HG03135 (cell line): ENCODE results near the gene SLC27A2.
"Not testable (repeated sequence)": the region's sequence is repeated elsewhere in the genome, so short reads cannot be mapped to it uniquely, and the experiment has no call there.

Experiments used
- ATAC-seq: cut with Tn5 transposase; IDR thresholded peaks from one replicate; pipeline ENCODE4 v1.9.1; 2021; ENCODE audit warnings: mild to moderate bottlenecking, moderate library complexity; ENCODE audit not compliant: unreplicated experiment

The SLC27A2 gene

DNA sequence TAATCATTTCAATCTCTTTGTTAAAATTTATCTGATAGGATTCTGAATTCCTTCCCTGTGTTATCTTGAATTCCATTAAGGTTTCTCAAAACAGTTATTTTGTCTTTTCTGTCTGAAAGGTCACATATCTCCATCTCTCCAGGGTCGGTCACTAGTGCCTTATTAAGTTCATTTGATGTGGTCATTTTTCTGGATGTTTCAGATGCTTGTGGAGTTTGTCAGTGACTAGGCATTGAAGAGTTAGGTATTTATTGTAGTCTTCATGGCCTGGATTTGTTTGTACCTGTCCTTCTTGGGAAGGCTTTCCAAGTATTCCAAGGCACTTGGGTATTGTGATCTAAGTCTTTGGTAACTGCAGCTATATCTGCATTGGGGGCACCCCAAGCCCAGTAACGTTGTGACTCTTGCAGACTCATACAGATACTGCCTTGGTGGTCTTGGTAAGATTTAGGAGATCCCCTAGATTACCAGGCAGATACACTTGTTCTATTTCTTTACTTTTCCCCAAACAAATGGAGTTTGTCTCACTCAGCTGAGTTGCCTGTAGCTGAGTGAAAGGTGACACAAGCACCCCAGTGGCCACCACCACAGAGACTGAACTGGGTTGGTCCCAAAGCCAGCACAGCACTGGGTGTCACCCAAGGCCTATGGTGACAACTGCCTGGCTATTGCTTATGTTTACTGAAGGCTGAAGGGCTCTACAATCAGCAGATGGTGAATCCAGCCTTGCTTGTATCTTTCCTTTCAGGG, 18.9 kb upstream of the SLC27A2 start:
- ATAC-seq: no peak

- ATAC-seq: no peak
These were observed 18.1 kb upstream of the SLC27A2 start for GRCh38 chr15:50163719-50164410.

DNA sequence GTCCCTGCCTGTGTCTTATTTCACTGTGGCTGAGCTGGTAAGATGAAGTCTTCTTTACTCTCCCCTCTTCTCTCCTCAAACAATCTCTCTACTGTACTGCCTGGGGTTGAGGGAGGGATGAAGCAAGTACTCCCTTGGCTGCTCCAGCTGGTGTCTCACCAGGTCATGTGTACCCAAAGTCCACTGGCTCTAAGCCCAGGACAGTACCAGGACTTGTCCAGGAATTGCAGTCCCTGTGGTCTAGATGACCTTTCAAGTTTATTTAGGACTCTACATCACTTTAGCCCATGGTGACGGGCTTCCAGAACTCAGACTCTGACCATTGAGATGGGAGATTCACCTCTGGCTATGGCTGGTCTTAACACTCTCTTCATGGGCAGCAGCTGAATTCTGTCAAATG, 17.5 kb upstream of the SLC27A2 start:
- no peak for ATAC-seq

DNA sequence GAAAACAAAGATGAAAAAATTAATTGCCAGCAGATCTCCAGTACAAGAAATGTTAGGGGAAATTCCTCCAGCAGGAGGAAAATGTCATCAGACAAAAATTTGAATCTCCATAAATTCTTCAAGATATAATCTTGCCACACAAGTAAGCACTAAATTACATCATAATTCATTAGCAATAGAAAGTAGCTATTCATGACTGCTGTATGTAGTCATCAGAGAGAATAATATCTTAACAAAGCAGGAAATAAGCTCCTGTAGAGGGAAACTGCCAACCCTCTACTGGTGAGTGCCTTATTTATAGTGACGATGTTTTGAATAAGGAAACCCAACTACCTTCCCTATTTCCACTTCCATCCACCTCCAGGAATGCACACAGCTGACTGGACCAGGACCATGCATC, 15.8 kb upstream of the SLC27A2 start:
- ATAC-seq: no peak

- no peak for ATAC-seq
These were observed 14.9 kb upstream of the SLC27A2 start for GRCh38 chr15:50167110-50167509.

GRCh38 chr15:50168379-50168778, 13.6 kb upstream of the SLC27A2 start:
- ATAC-seq: no peak

DNA sequence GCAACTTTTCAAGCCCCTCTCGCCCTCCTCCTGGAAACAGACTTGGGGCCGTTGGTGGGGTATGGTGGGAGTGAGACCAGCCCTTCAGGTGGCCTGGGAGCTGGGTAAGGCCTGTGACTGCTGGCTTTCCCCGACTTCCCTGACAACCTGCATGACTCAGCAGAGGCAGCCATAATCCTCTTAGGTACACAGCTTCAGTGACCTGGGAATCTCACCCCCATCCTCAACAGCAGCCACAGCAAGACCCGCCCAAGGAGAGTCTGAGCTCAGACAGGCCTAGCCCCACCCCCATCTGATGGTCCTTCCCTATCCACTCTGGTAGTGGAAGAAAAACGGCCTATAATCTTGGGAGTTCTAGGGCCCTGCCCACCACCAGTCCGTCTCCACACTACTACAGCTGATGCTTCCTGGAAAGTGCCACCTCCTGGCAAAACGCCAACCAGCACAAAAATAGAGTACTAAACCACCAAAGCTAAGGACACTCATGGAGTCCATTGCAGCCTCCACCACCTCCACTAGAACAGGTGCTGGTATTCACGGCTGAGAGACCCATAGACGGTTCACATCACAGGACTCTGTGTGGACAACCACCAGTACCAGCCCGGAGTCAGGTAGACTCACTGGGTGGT, 13.1 kb upstream of the SLC27A2 start:
- ATAC-seq: no peak

DNA sequence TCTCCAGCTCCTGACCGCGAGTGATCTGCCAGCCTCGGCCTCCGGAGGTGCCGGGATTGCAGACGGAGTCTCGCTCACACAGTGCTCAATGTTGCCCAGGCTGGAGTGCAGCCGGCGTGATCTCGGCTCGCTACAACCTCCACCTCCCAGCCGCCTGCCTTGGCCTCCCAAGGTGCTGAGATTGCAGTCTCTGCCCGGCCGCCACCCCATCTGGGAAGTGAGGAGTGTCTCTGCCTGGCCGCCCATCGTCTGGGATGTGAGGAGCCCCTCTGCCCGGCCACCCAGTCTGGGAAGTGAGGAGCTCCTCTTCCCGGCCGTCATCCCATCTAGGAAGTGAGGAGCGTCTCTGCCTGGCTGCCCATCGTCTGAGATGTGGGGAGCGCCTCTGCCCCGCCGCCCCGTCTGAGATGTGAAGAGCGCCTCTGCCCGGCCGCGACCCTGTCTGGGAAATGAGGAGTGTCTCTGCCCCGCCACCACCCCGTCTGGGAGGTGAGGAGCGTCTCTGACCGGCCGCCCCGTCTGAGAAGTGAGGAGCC, 9.6 kb upstream of the SLC27A2 start:
- ATAC-seq: not testable (repeated sequence)

GRCh38 chr15:50176869-50177268, 5.1 kb upstream of the SLC27A2 start:
- no peak for ATAC-seq

- ATAC-seq: no peak
These were observed 1.9 kb upstream of the SLC27A2 start for GRCh38 chr15:50180091-50180490.

GRCh38 chr15:50180582-50180981, 1.4 kb upstream of the SLC27A2 start:
- ATAC-seq: no peak

- no peak for ATAC-seq
These were observed 611 bp upstream of the SLC27A2 start for GRCh38 chr15:50181201-50181968.

DNA sequence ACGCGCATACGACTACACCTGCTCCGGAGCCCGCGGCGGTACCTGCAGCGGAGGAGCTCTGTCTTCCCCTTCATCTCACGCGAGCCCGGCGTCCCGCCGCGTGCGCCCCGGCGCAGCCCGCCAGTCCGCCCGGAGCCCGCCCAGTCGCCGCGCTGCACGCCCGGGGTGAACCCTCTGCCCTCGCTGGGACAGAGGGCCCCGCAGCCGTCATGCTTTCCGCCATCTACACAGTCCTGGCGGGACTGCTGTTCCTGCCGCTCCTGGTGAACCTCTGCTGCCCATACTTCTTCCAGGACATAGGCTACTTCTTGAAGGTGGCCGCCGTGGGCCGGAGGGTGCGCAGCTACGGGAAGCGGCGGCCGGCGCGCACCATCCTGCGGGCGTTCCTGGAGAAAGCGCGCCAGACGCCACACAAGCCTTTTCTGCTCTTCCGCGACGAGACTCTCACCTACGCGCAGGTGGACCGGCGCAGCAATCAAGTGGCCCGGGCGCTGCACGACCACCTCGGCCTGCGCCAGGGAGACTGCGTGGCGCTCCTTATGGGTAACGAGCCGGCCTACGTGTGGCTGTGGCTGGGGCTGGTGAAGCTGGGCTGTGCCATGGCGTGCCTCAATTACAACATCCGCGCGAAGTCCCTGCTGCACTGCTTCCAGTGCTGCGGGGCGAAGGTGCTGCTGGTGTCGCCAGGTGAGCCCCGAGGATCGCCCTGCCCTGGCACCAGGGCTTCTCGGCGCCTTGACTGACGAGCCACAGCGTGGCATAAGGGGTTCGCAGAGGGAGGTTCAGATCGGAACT, 420 bp downstream of the SLC27A2 start:
- peak; percentile 44 for ATAC-seq

DNA sequence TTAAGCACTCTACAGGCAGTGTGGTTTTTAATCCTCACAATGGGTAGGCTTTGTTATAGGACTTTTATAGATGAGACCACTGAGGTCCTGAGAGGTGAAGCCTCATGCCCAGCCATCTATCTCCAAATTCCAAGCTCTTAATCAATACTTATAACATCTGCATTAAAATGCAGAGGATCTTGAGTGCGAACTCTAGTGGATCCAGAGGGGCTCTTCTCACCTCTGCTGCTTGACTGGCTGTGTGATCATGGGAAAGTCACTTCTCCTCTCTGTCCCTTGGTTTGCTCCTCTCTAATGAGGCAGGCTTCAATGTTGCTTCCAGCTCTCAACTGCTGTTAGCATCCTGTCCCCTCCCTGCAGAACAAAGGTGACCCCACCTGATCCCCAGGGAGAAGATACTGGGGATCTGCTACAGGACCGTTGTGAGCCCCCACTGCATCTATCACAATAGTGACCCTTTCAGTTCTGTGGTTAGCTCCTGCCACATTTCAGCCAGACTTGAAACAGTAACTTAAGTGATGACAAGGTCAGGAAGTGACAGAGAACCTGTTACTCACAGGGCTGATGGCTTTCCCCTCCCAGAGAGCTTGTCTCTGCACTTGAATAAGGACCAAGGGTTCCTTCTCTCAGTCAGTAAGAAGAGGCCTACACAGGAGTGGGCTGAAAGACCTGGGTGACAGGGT, 1.3 kb downstream of the SLC27A2 start:
- no peak for ATAC-seq

DNA sequence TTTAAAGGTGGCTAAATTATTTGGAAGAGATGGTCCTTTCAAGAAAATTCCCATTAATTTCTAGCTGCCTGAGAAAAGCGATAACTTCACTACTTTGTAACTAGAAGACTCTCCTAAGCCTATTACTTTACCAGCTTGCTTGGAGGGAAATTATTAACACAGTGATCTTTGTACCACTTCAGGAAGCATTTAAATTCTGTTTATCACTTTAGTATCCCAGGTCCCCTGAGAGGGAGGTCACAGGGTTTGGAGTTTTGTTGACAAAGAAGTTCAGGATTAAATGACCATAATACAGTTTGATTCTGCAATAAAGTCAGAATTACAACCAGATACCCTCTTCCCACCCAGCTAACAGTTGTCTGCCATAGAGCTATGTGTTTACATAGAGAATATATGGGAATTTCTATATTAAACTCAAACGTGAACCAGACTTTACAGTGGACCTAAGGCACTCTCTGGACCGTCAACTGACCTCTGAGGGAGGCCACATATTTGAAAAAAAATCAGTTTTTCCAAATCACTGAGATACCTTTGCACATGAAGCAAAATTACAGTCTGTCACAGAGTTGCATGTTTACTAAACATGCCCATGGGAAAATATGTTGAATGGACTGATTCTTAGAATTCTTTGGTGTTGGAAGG, 3.0 kb downstream of the SLC27A2 start:
- ATAC-seq: no peak

DNA sequence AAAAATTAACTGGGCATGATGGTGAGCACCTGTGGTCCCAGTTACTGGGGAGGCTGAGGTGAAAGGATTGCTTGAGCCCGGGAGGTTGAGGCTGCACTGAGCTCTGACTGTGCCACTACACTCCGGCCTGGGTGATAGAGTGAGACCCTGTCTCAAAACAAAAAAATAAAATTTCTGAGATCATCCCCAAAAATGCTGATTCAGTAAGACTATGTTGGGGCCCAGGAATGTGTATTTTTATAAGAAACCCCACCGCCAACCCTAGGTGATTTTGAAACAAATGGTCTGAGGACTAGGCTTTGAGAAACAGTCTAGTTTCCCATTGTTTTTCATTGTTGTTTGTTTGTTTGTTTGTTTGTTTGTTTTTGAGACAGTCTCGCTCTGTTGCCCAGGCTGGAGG, 4.1 kb downstream of the SLC27A2 start:
- no peak for ATAC-seq

- no peak for ATAC-seq
These were observed 4.8 kb downstream of the SLC27A2 start for GRCh38 chr15:50186752-50187151.

DNA sequence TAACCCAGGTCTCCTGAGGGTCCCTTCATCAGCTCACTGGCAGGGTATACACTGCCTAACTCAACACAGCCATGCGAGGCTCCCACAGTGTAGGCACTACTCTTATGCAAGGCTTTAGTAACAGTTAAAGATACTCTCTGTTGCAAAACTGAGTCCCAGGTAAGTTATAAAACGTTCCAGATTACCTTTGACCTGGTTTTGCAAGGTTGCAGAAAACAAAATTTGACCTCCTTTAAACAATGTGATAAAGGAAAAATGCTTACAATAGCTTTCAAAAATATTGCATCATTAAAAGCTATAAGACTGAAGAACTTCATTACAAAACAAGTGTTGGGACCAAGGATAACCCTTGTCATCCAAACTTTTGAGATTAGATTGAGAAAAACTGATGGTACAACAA, 5.5 kb downstream of the SLC27A2 start:
- ATAC-seq: no peak

DNA sequence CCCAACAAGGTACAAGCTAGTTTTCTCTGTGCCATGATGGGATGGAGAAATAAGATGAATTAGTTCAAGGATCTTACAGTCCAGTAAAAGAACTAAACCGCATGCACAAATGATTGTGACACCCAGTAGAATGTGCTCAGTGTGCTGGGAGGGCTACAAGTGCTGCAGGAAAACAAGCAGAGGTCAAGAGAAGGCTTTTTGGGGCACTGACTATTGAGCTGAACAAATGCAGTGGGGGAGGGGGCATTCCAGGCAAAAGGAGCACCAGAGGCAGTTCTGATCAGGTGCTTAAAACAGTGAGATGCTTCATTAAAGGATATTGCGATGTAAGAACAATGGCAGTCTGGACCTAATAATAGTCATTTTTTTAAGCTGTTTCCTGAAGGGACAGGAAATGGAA, 6.0 kb downstream of the SLC27A2 start:
- ATAC-seq: no peak
